SH-SY5Y (cell line): Measurements from ENCODE around the gene CD2BP2.

Source experiments
- GATA2 ChIP-seq: IDR thresholded peaks from 2 replicates; pipeline ENCODE4 v1.6.1; 2011; ENCODE audit warnings: mild to moderate bottlenecking, low read depth, low read length
- GATA3 ChIP-seq: IDR thresholded peaks from 2 replicates; pipeline ENCODE4 v1.6.1; 2011; ENCODE audit warnings: low read depth, mild to moderate bottlenecking, low read length, moderate library complexity

CD2BP2 gene

GRCh38 chr16:30348929-30349328, 6.2 kb downstream of the CD2BP2 start:
- TF ChIP-seq GATA2, result no peak
- no peak for TF ChIP-seq GATA3

GRCh38 chr16:30348113-30348512, 7.0 kb downstream of the CD2BP2 start:
- TF ChIP-seq GATA2, result no peak
- no peak for TF ChIP-seq GATA3

- TF ChIP-seq GATA3 (no peak), GATA2 (no peak)
Measured at GRCh38 chr16:30346286-30346685, 8.8 kb downstream of the CD2BP2 start.

- no peak for TF ChIP-seq GATA3
- no peak for TF ChIP-seq GATA2
Measured at GRCh38 chr16:30342751-30343490, 12.2 kb downstream of the CD2BP2 start.

GRCh38 chr16:30340621-30341020, 14.5 kb downstream of the CD2BP2 start:
- TF ChIP-seq GATA2 (no peak), GATA3 (no peak)

GRCh38 chr16:30335598-30336474, 19.3 kb downstream of the CD2BP2 start:
- TF ChIP-seq GATA2 (no peak), GATA3 (no peak)
